NB4 (cell line): ENCODE results near the gene CHDH.

Experiments used
- DNase-seq: peaks from one replicate; pipeline ENCODE4 v3.0.0; 2010; ENCODE audit warnings: low read depth
- H3K4me3 ChIP-seq: one replicate; pipeline ENCODE4 v1.5.1; 2011; ENCODE audit warnings: mild to moderate bottlenecking, low read depth, low read length, moderate library complexity
- CTCF ChIP-seq: IDR thresholded peaks from one replicate; pipeline ENCODE4 v1.5.1; 2012; ENCODE audit warnings: low read depth, low read length
- MYC ChIP-seq: IDR thresholded peaks from 2 replicates; pipeline ENCODE4 v1.6.1; 2011; ENCODE audit warnings: low read depth, low read length
- POLR2A ChIP-seq: IDR thresholded peaks from 2 replicates; pipeline ENCODE4 v1.6.1; 2011; ENCODE audit warnings: mild to moderate bottlenecking; ENCODE audit not compliant: insufficient read length; ENCODE audit errors: extremely low read depth
- TF ChIP-seq, protein P1 (sequence below): IDR thresholded peaks from 2 replicates; pipeline ENCODE4 v1.6.1; 2011; ENCODE audit warnings: low read depth, low read length

Gene CHDH

DNA sequence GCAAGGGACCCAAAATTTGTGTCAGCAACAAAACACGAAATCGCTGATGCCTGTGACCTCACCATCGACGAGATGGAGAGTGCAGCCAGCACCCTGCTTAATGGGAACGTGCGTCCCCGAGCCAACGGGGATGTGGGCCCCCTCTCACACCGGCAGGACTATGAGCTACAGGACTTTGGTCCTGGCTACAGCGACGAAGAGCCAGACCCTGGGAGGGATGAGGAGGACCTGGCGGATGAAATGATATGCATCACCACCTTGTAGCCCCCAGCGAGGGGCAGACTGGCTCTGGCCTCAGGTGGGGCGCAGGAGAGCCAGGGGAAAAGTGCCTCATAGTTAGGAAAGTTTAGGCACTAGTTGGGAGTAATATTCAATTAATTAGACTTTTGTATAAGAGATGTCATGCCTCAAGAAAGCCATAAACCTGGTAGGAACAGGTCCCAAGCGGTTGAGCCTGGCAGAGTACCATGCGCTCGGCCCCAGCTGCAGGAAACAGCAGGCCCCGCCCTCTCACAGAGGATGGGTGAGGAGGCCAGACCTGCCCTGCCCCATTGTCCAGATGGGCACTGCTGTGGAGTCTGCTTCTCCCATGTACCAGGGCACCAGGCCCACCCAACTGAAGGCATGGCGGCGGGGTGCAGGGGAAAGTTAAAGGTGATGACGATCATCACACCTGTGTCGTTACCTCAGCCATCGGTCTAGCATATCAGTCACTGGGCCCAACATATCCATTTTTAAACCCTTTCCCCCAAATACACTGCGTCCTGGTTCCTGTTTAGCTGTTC lies 34.9 kb downstream of the CHDH start:
- DNase-seq, result no peak
- no peak overlapping the region for H3K4me3 ChIP-seq
- TF ChIP-seq, protein P1, sequence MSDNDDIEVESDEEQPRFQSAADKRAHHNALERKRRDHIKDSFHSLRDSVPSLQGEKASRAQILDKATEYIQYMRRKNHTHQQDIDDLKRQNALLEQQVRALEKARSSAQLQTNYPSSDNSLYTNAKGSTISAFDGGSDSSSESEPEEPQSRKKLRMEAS, result no peak
- TF ChIP-seq POLR2A, result no peak
- no peak for TF ChIP-seq MYC
- no peak for TF ChIP-seq CTCF

- no peak for DNase-seq
- TF ChIP-seq, protein P1, result no peak
- no peak for TF ChIP-seq CTCF
- H3K4me3 ChIP-seq, result no peak overlapping the region
Measured at GRCh38 chr3:53809764-53810400, 36.3 kb downstream of the CHDH start.

DNA sequence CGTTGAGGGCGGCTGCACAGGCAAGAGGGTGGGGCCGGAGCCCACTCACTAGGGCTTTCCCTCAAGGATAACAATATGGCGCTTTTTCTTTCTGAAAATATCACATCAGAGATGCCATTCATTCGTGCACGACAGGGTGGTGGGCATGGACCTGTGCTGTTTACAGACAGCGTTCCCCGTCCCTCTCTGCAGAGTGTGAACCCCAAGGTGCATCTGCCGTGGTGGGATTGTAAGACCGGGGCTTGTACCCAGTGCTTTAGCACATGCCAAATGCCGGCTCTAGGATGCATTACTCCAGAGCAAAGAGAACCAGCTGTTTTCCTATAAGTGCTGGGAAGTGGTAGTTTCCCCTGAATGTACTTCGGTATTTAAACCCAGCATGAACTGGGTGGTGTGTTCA lies 37.0 kb downstream of the CHDH start:
- no peak for DNase-seq
- H3K4me3 ChIP-seq, result no peak overlapping the region
- TF ChIP-seq POLR2A, result no peak
- no peak for TF ChIP-seq CTCF
- TF ChIP-seq, protein P1, result no peak
- no peak for TF ChIP-seq MYC

DNA sequence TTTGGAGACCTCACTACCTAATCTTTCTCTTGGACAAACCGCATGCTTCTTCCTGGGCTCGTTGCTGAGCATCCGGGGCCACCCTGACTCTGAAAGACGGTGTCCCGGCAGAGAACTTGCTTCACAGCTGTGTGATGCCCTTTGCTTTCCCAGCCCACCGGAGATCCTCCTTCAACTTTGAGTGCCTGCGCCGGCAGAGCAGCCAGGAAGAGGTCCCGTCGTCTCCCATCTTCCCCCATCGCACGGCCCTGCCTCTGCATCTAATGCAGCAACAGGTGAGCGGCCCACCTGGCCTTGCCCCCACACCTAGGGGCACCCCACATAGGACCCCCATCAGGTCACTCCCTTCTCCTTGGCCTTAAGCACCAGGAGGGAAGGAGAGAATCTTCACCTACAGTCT lies 37.7 kb downstream of the CHDH start:
- TF ChIP-seq MYC, result no peak
- TF ChIP-seq POLR2A, result no peak
- TF ChIP-seq, protein P1, result no peak
- TF ChIP-seq CTCF, result no peak
- no peak for DNase-seq
- no peak overlapping the region for H3K4me3 ChIP-seq

DNA sequence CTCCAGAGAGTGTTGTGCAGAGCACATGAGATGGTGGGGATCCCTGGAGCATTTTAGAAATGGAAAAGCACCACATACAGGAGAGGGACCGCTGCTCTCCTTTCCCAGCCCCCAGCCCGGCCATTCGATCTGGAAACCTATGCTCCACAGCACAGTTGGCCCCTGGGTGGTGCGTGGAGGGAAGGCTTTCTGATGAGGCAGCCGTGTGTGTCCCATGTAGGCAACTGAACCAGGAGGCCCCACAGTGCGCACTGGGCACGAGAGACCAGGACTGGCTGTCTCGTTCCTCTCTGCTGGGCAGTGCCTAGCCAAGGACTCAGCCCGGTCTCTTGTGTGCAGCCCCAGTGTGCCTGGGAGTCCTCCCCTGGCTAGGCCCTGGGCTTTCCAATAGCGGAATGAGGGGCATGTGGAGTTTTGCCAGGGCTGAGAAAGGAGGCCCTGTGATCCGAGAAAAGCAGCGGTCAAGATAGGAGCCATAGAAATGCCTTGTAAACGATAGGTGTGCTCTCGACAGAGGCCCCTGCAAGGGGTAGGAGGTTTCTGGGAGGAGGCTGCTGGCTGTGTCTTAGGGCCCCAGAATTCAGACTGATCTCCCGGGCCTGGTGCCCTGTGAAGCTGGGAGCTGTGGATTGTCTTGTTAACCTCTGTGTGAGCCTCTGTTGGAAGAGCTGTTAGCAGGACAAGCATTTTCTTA lies 39.0 kb downstream of the CHDH start:
- TF ChIP-seq, protein P1, result no peak
- no peak for TF ChIP-seq CTCF
- no peak for TF ChIP-seq MYC
- TF ChIP-seq POLR2A, result no peak
- no peak for DNase-seq
- H3K4me3 ChIP-seq, result no peak overlapping the region
